ENCODE measurements around the gene MYRFL.
"Not testable (repeated sequence)": the region's sequence is repeated elsewhere in the genome, so short reads cannot be mapped to it uniquely, and the experiment has no call there.

The MYRFL gene

GRCh38 chr12:69824966-69825560 lies at the start of gene MYRFL:
Gene MYRFL (plus strand): TSS chr12:69825227. CDS start chr12:69825518, 291 bp downstream.
- DNase-seq (ENCODE audit: low spot score), result no peak

- peak; percentile 11 for DNase-seq (ENCODE audit: low spot score)
Observed at GRCh38 chr12:69779928-69780327, 45.1 kb upstream of the MYRFL start.

- DNase-seq (ENCODE audit: low spot score), result no peak
Observed at GRCh38 chr12:69783365-69783764, 41.7 kb upstream of the MYRFL start.

- DNase-seq (ENCODE audit: low spot score), result no peak
Observed at GRCh38 chr12:69789351-69789750, 35.7 kb upstream of the MYRFL start.

DNA sequence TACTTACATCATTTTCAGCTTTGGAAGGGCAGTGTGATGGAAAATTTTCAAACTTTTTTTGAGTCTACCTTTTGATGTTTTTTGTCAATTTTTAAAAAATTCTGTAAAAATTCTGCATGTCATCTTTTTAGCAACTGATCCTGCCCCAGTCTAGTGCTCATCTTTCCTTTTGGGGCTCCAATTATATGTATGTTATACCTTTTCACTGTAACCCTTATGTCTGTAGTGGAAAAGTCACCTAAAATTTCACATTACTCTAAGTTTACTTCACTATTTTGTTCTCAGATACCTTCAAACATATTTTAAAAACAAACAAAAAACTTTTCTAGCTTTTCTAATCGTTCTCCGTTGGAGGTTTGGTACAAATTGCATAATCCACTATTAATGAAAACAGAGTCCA lies 32.5 kb upstream of the MYRFL start:
- no peak for DNase-seq (ENCODE audit: low spot score)

DNA sequence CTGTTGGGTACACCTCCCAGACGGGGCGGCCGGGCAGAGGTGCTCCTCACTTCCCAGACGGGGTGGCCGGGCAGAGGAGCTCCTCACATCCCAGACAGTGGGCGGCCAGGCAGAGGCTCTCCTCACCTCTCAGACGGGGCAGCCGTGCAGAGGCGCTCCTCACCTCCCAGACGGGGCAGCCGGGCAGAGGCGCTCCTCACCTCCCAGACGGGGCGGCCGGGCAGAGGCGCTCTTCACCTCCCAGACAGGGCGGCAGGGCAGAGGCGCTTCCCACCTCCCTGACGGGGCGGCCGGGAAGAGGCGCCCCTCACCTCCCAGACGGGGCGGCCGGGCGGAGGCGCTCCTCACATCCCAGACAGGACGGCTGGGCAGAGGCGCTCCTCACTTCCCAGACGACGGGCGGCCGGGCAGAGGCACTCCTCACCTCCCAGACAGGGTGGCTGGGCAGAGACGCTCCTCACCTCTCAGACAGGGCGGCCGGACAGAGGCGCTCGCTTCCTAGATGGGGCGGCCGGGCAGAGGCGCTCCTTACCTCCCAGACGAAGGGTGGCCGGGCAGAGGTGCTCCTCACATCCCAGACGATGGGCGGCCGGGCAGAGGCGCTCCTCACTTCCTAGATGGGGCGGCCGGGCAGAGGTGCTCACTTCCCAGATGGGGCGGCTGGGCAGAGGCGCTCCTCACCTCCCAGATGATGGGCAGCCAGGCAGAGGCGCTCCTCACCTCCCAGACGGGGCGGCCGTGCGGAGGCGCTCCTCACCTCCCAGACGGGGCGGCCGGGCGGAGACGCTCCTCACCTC lies 17.7 kb upstream of the MYRFL start:
- not testable (repeated sequence) for DNase-seq (ENCODE audit: low spot score)

- no peak for DNase-seq (ENCODE audit: low spot score)
Observed at GRCh38 chr12:69810870-69811498, 14.0 kb upstream of the MYRFL start.

GRCh38 chr12:69816082-69816481 lies 8.9 kb upstream of the MYRFL start:
- no peak for DNase-seq (ENCODE audit: low spot score)

- no peak for DNase-seq (ENCODE audit: low spot score)
Observed at GRCh38 chr12:69821032-69821455, 4.0 kb upstream of the MYRFL start.

DNA sequence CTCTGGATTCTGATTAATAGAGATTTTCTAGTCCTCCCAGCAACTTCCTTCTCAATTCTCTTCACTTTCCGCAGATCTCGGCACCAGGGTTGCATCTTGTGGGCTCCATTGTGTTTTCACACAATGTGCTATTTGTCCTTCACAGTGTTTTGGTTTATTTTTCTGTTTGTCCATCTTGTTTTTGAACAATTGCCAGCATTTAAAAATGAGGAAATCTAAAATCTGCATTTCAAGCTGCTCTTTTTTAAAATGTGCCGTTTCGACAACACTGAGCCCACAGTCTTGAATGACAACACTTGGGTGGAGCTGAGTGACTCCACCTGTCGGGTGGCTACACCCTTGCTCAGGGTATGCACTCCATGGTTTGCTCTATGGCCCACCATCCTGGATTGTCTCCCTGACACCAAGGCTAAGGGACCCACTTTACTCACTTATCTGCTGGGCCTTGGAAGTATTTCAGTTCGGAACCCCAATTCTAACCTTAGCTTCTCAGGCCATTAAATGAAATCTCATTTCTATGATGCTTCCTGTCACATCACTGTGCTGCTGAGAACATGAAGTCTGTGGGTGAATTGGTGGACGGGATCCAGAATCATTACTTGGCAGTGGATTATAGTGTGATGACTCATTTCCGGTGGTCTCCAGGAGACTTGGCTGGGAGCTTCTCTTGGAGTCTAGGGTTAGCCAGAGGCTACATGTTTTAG lies 3.4 kb upstream of the MYRFL start:
- no peak for DNase-seq (ENCODE audit: low spot score)

- no peak for DNase-seq (ENCODE audit: low spot score)
Observed at GRCh38 chr12:69822201-69822860, 2.7 kb upstream of the MYRFL start.

DNA sequence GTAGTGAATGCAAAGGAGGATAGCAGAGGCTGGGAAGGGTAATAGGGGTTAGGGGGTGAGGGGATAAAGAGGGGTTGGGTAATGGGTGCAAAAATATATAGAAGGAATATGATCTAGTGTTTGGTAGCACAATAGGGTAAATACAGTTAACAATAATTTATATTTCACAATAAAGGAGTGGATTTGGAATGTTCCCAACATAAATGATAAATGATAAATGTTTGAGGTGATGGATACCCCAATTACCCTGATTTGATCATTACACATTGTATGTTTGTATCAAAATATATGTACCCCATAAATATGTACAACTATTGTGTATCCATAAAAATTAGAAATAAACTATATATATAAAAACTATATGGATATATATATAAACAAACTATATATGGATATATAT lies 999 bp upstream of the MYRFL start:
- no peak for DNase-seq (ENCODE audit: low spot score)

GRCh38 chr12:69828897-69829296 lies 3.9 kb downstream of the MYRFL start:
- no peak for DNase-seq (ENCODE audit: low spot score)

DNA sequence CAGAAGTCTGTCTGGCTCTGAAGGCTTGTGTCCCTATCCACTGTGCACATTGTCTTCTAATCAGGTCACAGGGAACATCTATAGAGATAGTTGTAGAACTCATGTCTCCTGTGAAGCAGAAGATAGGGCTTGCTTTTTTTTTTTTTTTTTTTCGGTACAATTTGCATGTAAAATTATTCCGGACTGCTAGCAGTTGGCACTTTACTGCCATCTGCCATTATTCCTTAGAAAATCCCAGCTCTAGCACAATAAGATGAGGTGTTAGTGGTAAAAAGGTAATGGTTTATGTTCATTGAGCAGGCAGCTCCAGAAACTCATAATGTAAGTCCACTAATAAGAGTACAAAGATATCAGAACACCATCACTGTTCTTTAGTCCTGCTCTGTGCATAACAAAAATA lies 8.7 kb downstream of the MYRFL start:
- no peak for DNase-seq (ENCODE audit: low spot score)

- DNase-seq (ENCODE audit: low spot score), result no peak
Observed at GRCh38 chr12:69834147-69834546, 9.1 kb downstream of the MYRFL start.

GRCh38 chr12:69834576-69834975 lies 9.5 kb downstream of the MYRFL start:
- DNase-seq (ENCODE audit: low spot score), result no peak

DNA sequence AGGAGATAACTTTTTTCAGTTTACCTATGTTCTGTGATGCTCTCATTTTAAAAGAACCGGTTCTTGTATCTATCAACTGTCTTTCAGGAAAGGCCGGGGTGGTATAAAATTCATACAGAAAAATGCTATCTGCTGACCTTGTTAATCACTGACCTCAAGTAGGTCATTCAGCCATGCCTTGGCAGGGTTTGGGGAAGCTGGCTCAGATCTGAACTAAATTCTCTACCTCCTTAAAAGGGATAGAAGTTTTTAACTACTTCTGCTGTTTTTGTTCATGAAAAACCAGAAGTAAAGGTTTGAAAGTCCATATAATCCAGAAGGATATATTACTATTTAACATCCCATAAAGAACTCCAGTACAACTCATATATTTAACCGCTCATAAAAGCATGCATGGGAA lies 10.1 kb downstream of the MYRFL start:
- DNase-seq (ENCODE audit: low spot score), result no peak

- DNase-seq (ENCODE audit: low spot score), result no peak
Observed at GRCh38 chr12:69836015-69836414, 11.0 kb downstream of the MYRFL start.

DNA sequence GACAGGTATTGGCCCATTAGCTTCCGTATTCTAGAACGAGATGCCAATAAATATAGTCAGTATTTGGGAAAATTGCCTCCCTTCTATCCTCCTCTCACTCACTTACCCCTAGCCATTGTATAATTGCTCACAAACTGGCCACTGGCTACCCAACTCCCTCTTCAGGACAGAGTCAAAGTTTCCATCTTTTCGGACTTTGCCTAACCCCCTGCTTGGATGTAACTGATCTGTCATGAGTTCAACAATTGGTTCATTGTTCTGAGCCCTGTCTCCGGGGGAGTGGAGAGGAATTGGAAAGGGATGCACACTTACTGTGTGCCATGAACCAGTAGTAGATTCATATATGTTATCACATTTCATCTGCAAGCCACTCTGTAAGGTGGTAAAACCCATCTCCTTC lies 12.2 kb downstream of the MYRFL start:
- no peak for DNase-seq (ENCODE audit: low spot score)

GRCh38 chr12:69837657-69838415 lies 12.8 kb downstream of the MYRFL start:
- DNase-seq (ENCODE audit: low spot score), result no peak

DNA sequence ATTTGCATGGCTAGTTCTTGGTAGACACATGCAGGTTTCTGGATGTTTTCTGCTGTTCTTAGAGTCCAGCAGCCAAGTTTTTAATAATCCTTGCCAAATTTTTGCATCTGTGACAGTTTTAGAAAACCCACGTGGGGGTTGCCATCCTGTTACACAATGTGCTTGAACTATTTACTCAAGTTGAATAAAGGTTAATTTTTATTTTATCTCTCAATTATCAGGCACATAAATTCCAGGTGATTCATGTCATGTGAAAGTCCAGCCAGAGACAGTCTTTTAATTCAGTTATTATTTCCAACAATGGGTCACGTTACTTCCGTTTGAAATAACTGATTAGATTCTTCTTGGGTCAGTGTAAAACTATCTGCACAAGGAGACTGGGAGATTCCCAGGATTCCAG lies 15.7 kb downstream of the MYRFL start:
- peak; percentile 13 for DNase-seq (ENCODE audit: low spot score)
